ENCODE data around the gene AMOTL1. TPM values are rescaled to one million over a fixed set of nuclear protein-coding genes. Genes with fewer than 3 reads are reported as not detected.

Gene AMOTL1
- total RNA-seq, 1 experiment from 2014 or later: 76.6 TPM

DNA sequence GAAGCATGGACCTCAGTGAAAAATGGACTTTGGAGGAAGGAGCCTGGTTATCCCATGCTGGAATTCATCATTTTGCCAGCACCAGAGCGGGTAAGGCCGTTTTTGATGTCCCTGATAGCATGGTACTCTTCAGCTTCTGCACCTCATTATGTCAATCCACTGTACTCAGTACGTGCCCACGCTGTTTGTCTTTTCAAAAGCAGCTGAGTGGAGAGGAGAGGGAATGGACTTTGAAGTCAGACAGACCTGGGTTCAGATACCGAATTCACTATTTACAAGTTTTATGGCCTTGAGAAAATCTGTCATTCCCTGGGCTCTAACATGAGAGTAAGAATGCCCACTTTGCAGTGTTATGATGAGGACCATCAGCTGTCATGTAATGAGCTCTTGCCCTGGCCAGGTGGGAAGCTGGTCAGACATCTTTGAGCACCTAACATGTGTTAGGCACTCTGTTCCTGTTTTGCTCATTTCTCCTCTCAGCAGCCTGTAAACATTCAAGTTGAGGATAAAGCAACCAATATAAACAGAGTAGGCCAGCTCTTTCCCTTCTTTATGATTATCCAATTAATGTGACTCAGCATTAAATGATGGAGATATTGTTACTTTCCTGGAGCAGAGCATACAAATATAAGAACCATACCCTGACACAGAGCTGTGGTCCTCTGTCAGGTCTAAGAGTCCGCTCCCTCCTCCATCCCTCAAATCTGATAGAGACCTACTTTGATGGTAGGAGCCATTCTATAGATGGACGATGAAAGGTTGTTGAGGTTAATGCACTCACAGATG lies 39.0 kb upstream of the AMOTL1 start:
- Mint-ChIP-seq H3K4me3 (ENCODE audit: unreplicated experiment) (no peak overlapping the region), H3K27me3 (ENCODE audit: insufficient read depth, unreplicated experiment) (no peaks in the 10 kb centered on the region), H3K36me3 (ENCODE audit: insufficient read depth, unreplicated experiment) (peaks cover 13% of the 10 kb centered on the region), H3K9me3 (ENCODE audit: unreplicated experiment) (no peaks in the 10 kb centered on the region), H3K27ac (ENCODE audit: low read depth, unreplicated experiment) (no peak overlapping the region), H3K4me1 (ENCODE audit: insufficient read depth, unreplicated experiment) (peaks cover 46% of the 10 kb centered on the region)
- TF ChIP-seq, protein P1, sequence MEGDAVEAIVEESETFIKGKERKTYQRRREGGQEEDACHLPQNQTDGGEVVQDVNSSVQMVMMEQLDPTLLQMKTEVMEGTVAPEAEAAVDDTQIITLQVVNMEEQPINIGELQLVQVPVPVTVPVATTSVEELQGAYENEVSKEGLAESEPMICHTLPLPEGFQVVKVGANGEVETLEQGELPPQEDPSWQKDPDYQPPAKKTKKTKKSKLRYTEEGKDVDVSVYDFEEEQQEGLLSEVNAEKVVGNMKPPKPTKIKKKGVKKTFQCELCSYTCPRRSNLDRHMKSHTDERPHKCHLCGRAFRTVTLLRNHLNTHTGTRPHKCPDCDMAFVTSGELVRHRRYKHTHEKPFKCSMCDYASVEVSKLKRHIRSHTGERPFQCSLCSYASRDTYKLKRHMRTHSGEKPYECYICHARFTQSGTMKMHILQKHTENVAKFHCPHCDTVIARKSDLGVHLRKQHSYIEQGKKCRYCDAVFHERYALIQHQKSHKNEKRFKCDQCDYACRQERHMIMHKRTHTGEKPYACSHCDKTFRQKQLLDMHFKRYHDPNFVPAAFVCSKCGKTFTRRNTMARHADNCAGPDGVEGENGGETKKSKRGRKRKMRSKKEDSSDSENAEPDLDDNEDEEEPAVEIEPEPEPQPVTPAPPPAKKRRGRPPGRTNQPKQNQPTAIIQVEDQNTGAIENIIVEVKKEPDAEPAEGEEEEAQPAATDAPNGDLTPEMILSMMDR (IDR thresholded peaks at IDR 0.05; ENCODE audit: unreplicated experiment): no peak
- BruUV-seq (replicated peaks): no TSS peak
- intact Hi-C loops (cut with micrococcal nuclease): no loop called here
- DNase-seq (ENCODE audit: unreplicated experiment): no peak
- ChIA-PET CTCF (interaction anchor here (1.0 to 1.9 kb wide), 4 partner anchors 13 to 106 kb away, joined by 3 to 10 read pairs (median 6); no protein-coding TSS in a partner anchor), POLR2A (interaction anchor here (0.5 to 1.5 kb wide), 4 partner anchors 12 to 213 kb away, joined by 3 to 4 read pairs (median 3); no protein-coding TSS in a partner anchor)

- no peak overlapping the region for H3K27ac Mint-ChIP-seq (ENCODE audit: low read depth, unreplicated experiment)
- intact Hi-C loops (cut with micrococcal nuclease): no loop called here
- H3K9me3 Mint-ChIP-seq (ENCODE audit: unreplicated experiment): no peaks in the 10 kb centered on the region
- TF ChIP-seq, protein P1 (IDR thresholded peaks at IDR 0.05; ENCODE audit: unreplicated experiment): no peak
- no peaks in the 10 kb centered on the region for H3K27me3 Mint-ChIP-seq (ENCODE audit: insufficient read depth, unreplicated experiment)
- peaks cover 12% of the 10 kb centered on the region for H3K36me3 Mint-ChIP-seq (ENCODE audit: insufficient read depth, unreplicated experiment)
- POLR2A ChIA-PET: interaction anchor here (1.5 kb wide), 1 partner anchor 17 kb away, joined by 4 read pairs; no protein-coding TSS in a partner anchor
- BruUV-seq (replicated peaks): no TSS peak
- no peak for DNase-seq (ENCODE audit: unreplicated experiment)
- no peak overlapping the region for H3K4me3 Mint-ChIP-seq (ENCODE audit: unreplicated experiment)
- CTCF ChIA-PET: interaction anchor here (0.6 to 2.6 kb wide), 3 partner anchors 107 to 248 kb away, joined by 3 to 18 read pairs (median 8); no protein-coding TSS in a partner anchor
- peaks cover 41% of the 10 kb centered on the region for H3K4me1 Mint-ChIP-seq (ENCODE audit: insufficient read depth, unreplicated experiment)
These were observed 38.0 kb upstream of the AMOTL1 start for GRCh38 chr11:94730153-94730552.

- Mint-ChIP-seq H3K9me3 (ENCODE audit: unreplicated experiment) (no peaks in the 10 kb centered on the region), H3K27ac (ENCODE audit: low read depth, unreplicated experiment) (peak overlapping the region; percentile 77), H3K4me1 (ENCODE audit: insufficient read depth, unreplicated experiment) (peaks cover 34% of the 10 kb centered on the region), H3K27me3 (ENCODE audit: insufficient read depth, unreplicated experiment) (no peaks in the 10 kb centered on the region), H3K36me3 (ENCODE audit: insufficient read depth, unreplicated experiment) (peaks cover 12% of the 10 kb centered on the region), H3K4me3 (ENCODE audit: unreplicated experiment) (no peak overlapping the region)
- TF ChIP-seq, protein P1 (IDR thresholded peaks at IDR 0.05; ENCODE audit: unreplicated experiment): no peak
- intact Hi-C loops (cut with micrococcal nuclease): loop anchor here (2.0 kb wide), 1 partner anchor 37 kb away; the partner anchor contains the start of gene AMOTL1
- ChIA-PET CTCF (interaction anchor here (0.7 to 2.9 kb wide), 10 partner anchors 10 to 110 kb away, joined by 3 to 19 read pairs (median 4); no protein-coding TSS in a partner anchor), POLR2A (interaction anchor here (0.5 to 4.9 kb wide), 13 partner anchors 8 to 1727 kb away, joined by 3 to 43 read pairs (median 4); no protein-coding TSS in a partner anchor)
- DNase-seq (ENCODE audit: unreplicated experiment): peak; percentile 95
- TSS peak; percentile 4 for BruUV-seq (replicated peaks)
These were observed 36.1 kb upstream of the AMOTL1 start for GRCh38 chr11:94731880-94732601.

Data from MCF 10A (cell line).